SK-N-SH treated with all-trans-retinoic acid at 6 μM for 48 hours (cell line): ENCODE measurements around the gene FIGLA.

Source experiments
- ATAC-seq: fragments of 200-7000 bp; cut with Tn5 transposase; 3 replicates; pipeline ENCODE4 v1.9.1; 2020; ENCODE audit warnings: mild to moderate bottlenecking, moderate library complexity
- ARNTL ChIP-seq: fragments of 450-650 bp; formaldehyde crosslinking; IDR thresholded peaks from 2 replicates; pipeline ENCODE4 v1.5.0; 2020; ENCODE audit warnings: low read depth, mild to moderate bottlenecking, moderate library complexity, borderline replicate concordance
- BACH2 ChIP-seq: fragments of 250-450 bp; sonication (Bioruptor Pico); IDR thresholded peaks from 2 replicates; pipeline ENCODE4 v1.9.0; 2021; ENCODE audit warnings: mild to moderate bottlenecking, borderline replicate concordance
- CREB5 ChIP-seq: fragments of 250-450 bp; sonication (Bioruptor Pico); IDR thresholded peaks from 2 replicates; pipeline ENCODE4 v1.5.1; 2020; ENCODE audit warnings: low read depth, mild to moderate bottlenecking, moderate library complexity
- CSDC2 ChIP-seq: fragments of 250-450 bp; sonication (Bioruptor Pico); IDR thresholded peaks from 2 replicates; pipeline ENCODE4 v1.5.0; 2020; ENCODE audit warnings: mild to moderate bottlenecking, moderate library complexity
- CSRNP3 ChIP-seq: fragments of 250-450 bp; sonication (Bioruptor Pico); IDR thresholded peaks from 2 replicates; pipeline ENCODE4 v1.5.1; 2021; ENCODE audit warnings: mild to moderate bottlenecking, moderate library complexity
- ESRRG ChIP-seq: fragments of 250-450 bp; sonication (Bioruptor Pico); IDR thresholded peaks from 2 replicates; pipeline ENCODE4 v1.6.1; 2021; ENCODE audit warnings: mild to moderate bottlenecking
- GLIS3 ChIP-seq: fragments of 250-450 bp; sonication (Bioruptor Pico); IDR thresholded peaks from 2 replicates; pipeline ENCODE4 v1.5.0; 2020; ENCODE audit warnings: mild to moderate bottlenecking, moderate library complexity
- ISL1 ChIP-seq: fragments of 250-450 bp; sonication (Bioruptor Pico); IDR thresholded peaks from 2 replicates; pipeline ENCODE4 v2.1.2; 2022; ENCODE audit warnings: mild to moderate bottlenecking, moderate library complexity
- OSR1 ChIP-seq: fragments of 250-450 bp; sonication (Bioruptor Pico); IDR thresholded peaks from 2 replicates; pipeline ENCODE4 v1.8.0; 2022; ENCODE audit warnings: moderate library complexity, mild to moderate bottlenecking, inconsistent platforms
- PATZ1 ChIP-seq: fragments of 250-450 bp; sonication (Bioruptor Pico); IDR thresholded peaks from 2 replicates; pipeline ENCODE4 v1.8.0; 2020; ENCODE audit warnings: mild to moderate bottlenecking, moderate library complexity, borderline replicate concordance
- POU6F1 ChIP-seq: fragments of 250-450 bp; sonication (Bioruptor Pico); IDR thresholded peaks from 2 replicates; pipeline ENCODE4 v1.8.0; 2021; ENCODE audit warnings: low read depth, mild to moderate bottlenecking, moderate library complexity, borderline replicate concordance
- PPARA ChIP-seq: fragments of 250-450 bp; sonication (Bioruptor Pico); IDR thresholded peaks from 2 replicates; pipeline ENCODE4 v1.5.0; 2020; ENCODE audit warnings: mild to moderate bottlenecking, borderline replicate concordance
- RARB ChIP-seq: fragments of 250-450 bp; sonication (Bioruptor Pico); IDR thresholded peaks from 2 replicates; pipeline ENCODE4 v1.8.0; 2021; ENCODE audit warnings: mild to moderate bottlenecking, moderate library complexity
- SNAI2 ChIP-seq: fragments of 250-450 bp; sonication (Bioruptor Pico); IDR thresholded peaks from 2 replicates; pipeline ENCODE4 v1.5.0; 2020; ENCODE audit warnings: mild to moderate bottlenecking, moderate library complexity
- TCF4 ChIP-seq: fragments of 250-450 bp; sonication (Bioruptor Pico); IDR thresholded peaks from 2 replicates; pipeline ENCODE4 v1.8.0; 2021; ENCODE audit warnings: mild to moderate bottlenecking, moderate library complexity, borderline replicate concordance
- TOX ChIP-seq: fragments of 250-450 bp; sonication (Bioruptor Pico); IDR thresholded peaks from 2 replicates; pipeline ENCODE4 v1.8.0; 2021; ENCODE audit warnings: mild to moderate bottlenecking, moderate library complexity, borderline replicate concordance
- TSHZ2 ChIP-seq: fragments of 250-450 bp; sonication (Bioruptor Pico); IDR thresholded peaks from 2 replicates; pipeline ENCODE4 v1.5.0; 2020; ENCODE audit warnings: mild to moderate bottlenecking, moderate library complexity
- ZFP30 ChIP-seq: fragments of 450-650 bp; formaldehyde crosslinking; IDR thresholded peaks from 2 replicates; pipeline ENCODE4 v1.5.0; 2022; ENCODE audit warnings: mild to moderate bottlenecking, moderate library complexity
- ZNF565 ChIP-seq: fragments of 450-650 bp; formaldehyde crosslinking; conservative IDR thresholded peaks from 2 replicates; pipeline ENCODE4 v1.5.0; 2020; ENCODE audit warnings: low read depth, mild to moderate bottlenecking, moderate library complexity
- ZNF70 ChIP-seq: fragments of 450-650 bp; formaldehyde crosslinking; IDR thresholded peaks from 2 replicates; pipeline ENCODE4 v1.5.0; 2020; ENCODE audit warnings: mild to moderate bottlenecking, moderate library complexity
- ZNF8 ChIP-seq: fragments of 450-650 bp; formaldehyde crosslinking; IDR thresholded peaks from 2 replicates; pipeline ENCODE4 v1.5.0; 2020; ENCODE audit warnings: mild to moderate bottlenecking, moderate library complexity

FIGLA gene

GRCh38 chr2:70746094-70746974 lies 44.1 kb downstream of the FIGLA start:
- TF ChIP-seq TSHZ2 (CRISPR knock-in tag) (no peak), CSDC2 (CRISPR knock-in tag) (no peak), RARB (CRISPR knock-in tag) (no peak), GLIS3 (CRISPR knock-in tag) (no peak), CREB5 (no peak), OSR1 (CRISPR knock-in tag) (no peak), ESRRG (CRISPR knock-in tag) (no peak), SNAI2 (no peak), ARNTL (CRISPR knock-in tag) (no peak), ZNF70 (CRISPR knock-in tag) (no peak), CSRNP3 (CRISPR knock-in tag) (no peak), PPARA (CRISPR knock-in tag) (no peak), TOX (CRISPR knock-in tag) (no peak)
- no peak for ATAC-seq

- ATAC-seq: no peak
These were observed 45.1 kb downstream of the FIGLA start for GRCh38 chr2:70745276-70745825.

GRCh38 chr2:70744397-70744796 lies 46.0 kb downstream of the FIGLA start:
- ATAC-seq: no peak
- no peak for TF ChIP-seq PATZ1 (CRISPR knock-in tag)
- no peak for TF ChIP-seq ZNF565 (CRISPR knock-in tag)
- TF ChIP-seq ZFP30 (CRISPR knock-in tag): no peak
- no peak for TF ChIP-seq TOX (CRISPR knock-in tag)
- TF ChIP-seq ZNF8 (CRISPR knock-in tag): no peak
- no peak for TF ChIP-seq BACH2 (CRISPR knock-in tag)
- no peak for TF ChIP-seq CSDC2 (CRISPR knock-in tag)
- TF ChIP-seq GLIS3 (CRISPR knock-in tag): no peak
- TF ChIP-seq SNAI2: no peak
- TF ChIP-seq POU6F1: no peak
- no peak for TF ChIP-seq RARB (CRISPR knock-in tag)
- no peak for TF ChIP-seq OSR1 (CRISPR knock-in tag)
- TF ChIP-seq ARNTL (CRISPR knock-in tag): no peak
- TF ChIP-seq CREB5: no peak
- TF ChIP-seq ISL1 (CRISPR knock-in tag): no peak
- no peak for TF ChIP-seq PPARA (CRISPR knock-in tag)
- no peak for TF ChIP-seq TCF4 (CRISPR knock-in tag)
- no peak for TF ChIP-seq TSHZ2 (CRISPR knock-in tag)

More at GRCh38 chr2:70745276-70745825, 45.1 kb downstream of the FIGLA start:
- TF ChIP-seq GLIS3 (CRISPR knock-in tag) (no peak), ESRRG (CRISPR knock-in tag) (no peak), ZNF70 (CRISPR knock-in tag) (no peak), CSDC2 (CRISPR knock-in tag) (no peak)
